K562 (cell line): ENCODE results near the gene CAPN3. TPM values are rescaled to one million over a fixed set of nuclear protein-coding genes. Genes with fewer than 3 reads are reported as not detected.

ENCODE experiments used
- ATAC-seq: fragments of 200-7000 bp; cut with Tn5 transposase; 3 replicates; pipeline ENCODE4 v1.9.1; 2020; ENCODE audit warnings: moderate library complexity
- BruUV-seq: library from RNA; stranded (reverse); fragments of 400-500 nt; replicated peaks from 2 replicates; lab custom pipeline; 2021; lab: Mats Ljungman, UMichigan
- CTCF ChIA-PET: fragments of 300-600 bp; formaldehyde crosslinking; extraction: SDS; loops from one replicate; lab custom pipeline; 2021; ENCODE audit warnings: low intra/inter-chr PET ratio; lab: Yijun Ruan, JAX
- POLR2A ChIA-PET: fragments of 300-600, 350-650 bp; sonication (Branson Sonifier 250); formaldehyde crosslinking; extraction: SDS; loops from one replicate; lab custom pipeline; 2021; ENCODE audit warnings: antibody characterized with exemption, inconsistent platforms; lab: Yijun Ruan, JAX
- DNase-seq, 4 experiments: peaks; one replicate each; pipeline versions ENCODE4 v3.0.0 to v3.0.0-alpha.2; 2011 to 2018; ENCODE audit warnings: low spot score in 3 of 4, mixed read lengths in 3 of 4; ENCODE audit errors: extremely low read depth in 1 of 4
- FAIRE-seq: peaks from 2 replicates; lab custom pipeline; 2011; peaks lifted over from hg19 to GRCh38; lab: Jason Lieb, UNC
- H2AFZ ChIP-seq: 2 replicates; pipeline ENCODE4 v1.6.0; 2011; ENCODE audit warnings: low read depth, low read length, control low read depth, inconsistent platforms
- H3K27ac ChIP-seq: fragments of 200-600 bp; 3 replicates; pipeline ENCODE4 v1.8.0; 2011; ENCODE audit warnings: low read depth, mild to moderate bottlenecking, control low read depth, inconsistent platforms, low read length, moderate library complexity, mixed read lengths; ENCODE audit errors: extremely low read depth
- H3K27me3 ChIP-seq, 2 experiments: fragments of 300-600 bp in 1 of 2; 2 replicates in 1 of 2; 3 replicates in 1 of 2; pipeline versions ENCODE4 v1.6.0 to v1.8.0; 2011; ENCODE audit warnings: inconsistent platforms in 2 of 2, low read length in 2 of 2, mild to moderate bottlenecking in 1 of 2, mixed read lengths in 1 of 2, moderate library complexity in 1 of 2; ENCODE audit not compliant: control insufficient read depth in 2 of 2, insufficient read depth in 2 of 2
- H3K36me3 ChIP-seq: fragments of 300-600 bp; 3 replicates; pipeline ENCODE4 v1.8.0; 2011; ENCODE audit warnings: mild to moderate bottlenecking, low read length, inconsistent platforms; ENCODE audit not compliant: control insufficient read depth, insufficient read depth
- H3K4me1 ChIP-seq, 2 experiments: fragments of 200-600 bp in 1 of 2; replicated peaks in 1 of 2; 2 replicates in 1 of 2; 3 replicates in 1 of 2; pipeline versions ENCODE4 v1.5.1 to v1.8.0; 2011; ENCODE audit warnings: inconsistent platforms in 2 of 2, low read length in 2 of 2, mild to moderate bottlenecking in 1 of 2, mixed read lengths in 1 of 2, moderate library complexity in 1 of 2; ENCODE audit not compliant: control insufficient read depth in 2 of 2, insufficient read depth in 2 of 2
- H3K4me2 ChIP-seq: 2 replicates; pipeline ENCODE4 v1.6.1; 2011; ENCODE audit warnings: low read length, control low read depth, inconsistent platforms, mixed read lengths; ENCODE audit not compliant: insufficient read depth
- H3K4me3 ChIP-seq: fragments of 200-600 bp; sonication (generic), shearing (Covaris generic); 2 replicates; pipeline ENCODE4 v1.5.1; 2016; ENCODE audit warnings: control low read depth, inconsistent platforms
- H3K79me2 ChIP-seq: fragments of 200-600 bp; 3 replicates; pipeline ENCODE4 v1.8.0; 2011; ENCODE audit warnings: low read length, inconsistent platforms; ENCODE audit not compliant: control insufficient read depth, insufficient read depth
- H3K9ac ChIP-seq, 2 experiments: 2 replicates each; pipeline versions ENCODE4 v1.6.0 to v1.6.1; 2011; ENCODE audit warnings: low read depth in 2 of 2, low read length in 2 of 2, control low read depth in 1 of 2, inconsistent platforms in 1 of 2, mild to moderate bottlenecking in 1 of 2, mixed read lengths in 1 of 2; ENCODE audit not compliant: insufficient read depth in 1 of 2
- H3K9me1 ChIP-seq: one replicate; pipeline ENCODE4 v1.6.0; 2011; ENCODE audit warnings: inconsistent platforms, mild to moderate bottlenecking, low read length, moderate library complexity; ENCODE audit not compliant: control insufficient read depth, insufficient read depth
- H3K9me3 ChIP-seq: replicated peaks from 2 replicates; pipeline ENCODE4 v1.5.1; 2011; ENCODE audit warnings: low read depth, low read length, inconsistent platforms; ENCODE audit not compliant: control insufficient read depth, insufficient read depth
- H4K20me1 ChIP-seq: replicated peaks from 2 replicates; pipeline ENCODE4 v1.6.1; 2011; ENCODE audit warnings: low read length, inconsistent platforms, mixed read lengths; ENCODE audit not compliant: control insufficient read depth, insufficient read depth
- CHD1 ChIP-seq: fragments of 200-600 bp; sonication (generic); IDR thresholded peaks from one replicate; pipeline ENCODE4 v1.6.1; 2012; ENCODE audit warnings: mild to moderate bottlenecking, moderate library complexity, low read length, inconsistent platforms
- L3MBTL2 ChIP-seq: fragments of 450-650 bp; IDR thresholded peaks from 2 replicates; pipeline ENCODE4 v1.6.1; 2016; ENCODE audit warnings: mild to moderate bottlenecking, moderate library complexity
- NFYB ChIP-seq: IDR thresholded peaks from 2 replicates; pipeline ENCODE4 v1.6.1; 2011; ENCODE audit warnings: mild to moderate bottlenecking, moderate library complexity; ENCODE audit not compliant: insufficient read length; ENCODE audit errors: extremely low read depth
- PCBP2 ChIP-seq: fragments of 200-400 bp; formaldehyde crosslinking; IDR thresholded peaks from 2 replicates; pipeline ENCODE4 v1.6.1; 2018; ENCODE audit warnings: low read length, low read depth, mild to moderate bottlenecking, moderate library complexity; ENCODE audit not compliant: poor library complexity, severe bottlenecking
- SP1 ChIP-seq: sonication (generic); formaldehyde crosslinking; IDR thresholded peaks from 2 replicates; pipeline ENCODE4 v1.8.1; 2022; ENCODE audit warnings: mild to moderate bottlenecking, missing genetic modification reagents
- ZNF140 ChIP-seq: fragments of 250-450 bp; sonication (Bioruptor Pico); IDR thresholded peaks from 2 replicates; pipeline ENCODE4 v1.8.0; 2021; ENCODE audit warnings: moderate library complexity, mild to moderate bottlenecking, inconsistent platforms
- ZNF551 ChIP-seq: fragments of 250-450 bp; sonication (Bioruptor Pico); IDR thresholded peaks from 2 replicates; pipeline ENCODE4 v1.5.0; 2021; ENCODE audit warnings: mild to moderate bottlenecking, moderate library complexity
- WGBS: fragments of 100-300 bp; shearing (Covaris generic); methylation state at CpG from one replicate; pipeline ENCODE4 v1.1.6; 2016; ENCODE audit warnings: low coverage, mixed read lengths; ENCODE audit not compliant: insufficient coverage; ENCODE audit errors: missing lambda C conversion rate; 5-methylcytosine and 5-hydroxymethylcytosine counted together
- in situ Hi-C: fragments of 300-500 bp; cut with MboI; formaldehyde crosslinking; loops from 4 replicates; pipeline ENCODE4 v1.15.0; 2018; ENCODE audit warnings: inconsistent platforms, mixed read lengths
- intact Hi-C: fragments of 100-400 bp; cut with micrococcal nuclease; formaldehyde crosslinking; loops from 2 replicates; pipeline ENCODE4 v1.14.2; 2022
- polyA plus RNA-seq, 8 experiments: library from polyadenylated mRNA; depleted of rRNA in 4 of 8; stranded (reverse) in 5 of 8; unstranded in 3 of 8; fragments of >200 nt; fragmentation: Nextera tagmentation in 2 of 8; fragmentation: Illumina TruSeq in 1 of 8; extraction: Ambion mirVana in 2 of 8; extraction: Trizol in 1 of 8; gene quantifications; 2 replicates each; pipeline versions ENCODE4 v1.2.1 to v1.2.3, GENCODE V29; 2011 to 2014; ENCODE audit warnings: inconsistent platforms in 1 of 8, missing spikeins in 1 of 8
- total RNA-seq, 7 experiments: library from RNA; depleted of rRNA in 6 of 7; stranded (reverse); fragments of >200 nt in 6 of 7; fragmentation: Illumina TruSeq in 2 of 7; extraction: Trizol in 2 of 7; gene quantifications; 2 replicates each; pipeline versions ENCODE4 v1.2.1 to v1.2.3, GENCODE V29; 2011 to 2021; ENCODE audit warnings: low replicate concordance in 1 of 7
- TF ChIP-seq, protein P1 (sequence below): sonication (generic); formaldehyde crosslinking; IDR thresholded peaks from 2 replicates; pipeline ENCODE4 v1.9.0; 2022; ENCODE audit warnings: mild to moderate bottlenecking, missing genetic modification reagents

CAPN3 gene
- total and polyA plus RNA-seq, 9 of the 15 experiments (the other 6 are each of a cell fraction or from before 2014, with no cell fraction given): 0.03 to 0.34 (median 0.20) TPM; not detected in 2

DNA sequence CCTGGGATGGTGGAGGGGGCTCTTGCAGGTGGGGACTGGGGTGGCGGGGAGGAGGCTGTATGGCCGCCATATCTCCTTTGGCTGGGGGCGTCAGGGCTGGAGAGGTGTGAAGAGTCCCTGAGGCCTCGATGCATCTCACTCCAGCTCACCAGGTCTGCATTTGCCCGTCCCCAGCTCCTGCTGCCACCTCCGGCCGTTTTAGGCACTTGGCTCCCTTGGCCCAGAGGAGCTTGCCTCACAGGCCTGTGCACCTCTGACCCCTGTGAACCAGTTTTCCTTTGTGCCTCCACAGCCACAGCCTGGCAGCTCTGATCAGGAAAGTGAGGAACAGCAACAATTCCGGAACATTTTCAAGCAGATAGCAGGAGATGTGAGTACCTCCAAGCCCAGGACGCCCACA is 49.7 kb downstream of the CAPN3 start:
- WGBS: 28% methylated on average over 8 of the region's 9 CpGs
- FAIRE-seq: no peak
- Histone ChIP-seq H3K9ac (no peak overlapping the region), H3K4me3 (no peak overlapping the region)
- intact Hi-C loops: no loop called here
- TF ChIP-seq SP1 (CRISPR knock-in tag): no peak
- TF ChIP-seq CHD1: no peak
- no peak for TF ChIP-seq L3MBTL2
- TF ChIP-seq NFYB: no peak
- TF ChIP-seq, protein P1, sequence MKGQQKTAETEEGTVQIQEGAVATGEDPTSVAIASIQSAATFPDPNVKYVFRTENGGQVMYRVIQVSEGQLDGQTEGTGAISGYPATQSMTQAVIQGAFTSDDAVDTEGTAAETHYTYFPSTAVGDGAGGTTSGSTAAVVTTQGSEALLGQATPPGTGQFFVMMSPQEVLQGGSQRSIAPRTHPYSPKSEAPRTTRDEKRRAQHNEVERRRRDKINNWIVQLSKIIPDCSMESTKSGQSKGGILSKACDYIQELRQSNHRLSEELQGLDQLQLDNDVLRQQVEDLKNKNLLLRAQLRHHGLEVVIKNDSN (CRISPR knock-in tag): no peak
- TF ChIP-seq ZNF140 (CRISPR knock-in tag): no peak
- TF ChIP-seq PCBP2: no peak
- TF ChIP-seq ZNF551 (CRISPR knock-in tag): no peak
- TF ChIP-seq, all 486 proteins: peak for 0
- Histone ChIP-seq H3K36me3 (peaks cover 7% of the 10 kb centered on the region; the same call in 1 of the 3 replicates), H3K79me2 (no peaks in the 10 kb centered on the region), H3K4me2 (no peak overlapping the region), H3K4me1 (peaks cover 0 to 5% of the 10 kb centered on the region in 2 experiments; a peak in 2 of 5 replicates), H4K20me1 (peaks cover 7% of the 10 kb centered on the region; the same call in 1 of the 2 replicates), H2AFZ (no peak overlapping the region), H3K27me3 (no peaks in the 10 kb centered on the region; a peak in 1 of 5 replicates), H3K27ac (no peak overlapping the region), H3K9me3 (no peaks in the 10 kb centered on the region), H3K9me1 (no peaks in the 10 kb centered on the region)
- ChIA-PET POLR2A (no interaction called here), CTCF (no interaction called here)
- BruUV-seq: no TSS peak
- ATAC-seq: no peak; the same call in 2 of the 3 replicates
- in situ Hi-C loops: no loop called here
- DNase-seq: no peak
